HG02981 (cell line): Measurements from ENCODE around the gene FEN1.

Source experiments
- ATAC-seq: cut with Tn5 transposase; IDR thresholded peaks from one replicate; pipeline ENCODE4 v1.9.1; 2021; ENCODE audit warnings: mild to moderate bottlenecking, moderate library complexity; ENCODE audit not compliant: unreplicated experiment

The FEN1 gene

DNA sequence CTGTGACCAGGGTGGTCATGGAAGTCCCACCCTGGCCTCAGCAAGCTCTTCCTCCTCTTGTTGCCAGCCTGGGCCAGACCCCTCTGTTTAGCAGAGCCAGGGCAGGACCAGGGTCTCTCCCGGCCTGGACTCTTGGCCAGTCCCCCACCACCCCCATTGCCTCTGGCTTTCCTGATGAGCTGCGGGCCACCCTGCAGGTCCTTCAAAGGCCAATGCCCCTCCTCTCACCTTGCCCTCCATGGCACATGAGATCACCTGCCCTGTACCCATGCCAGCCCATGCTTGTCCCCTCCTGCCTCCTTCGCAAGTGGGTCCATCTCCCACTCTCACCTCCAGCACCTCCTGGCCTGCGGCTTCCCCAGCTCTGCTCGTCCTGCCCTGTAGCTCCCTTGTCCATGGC lies 45.8 kb downstream of the FEN1 start:
- ATAC-seq, result no peak

DNA sequence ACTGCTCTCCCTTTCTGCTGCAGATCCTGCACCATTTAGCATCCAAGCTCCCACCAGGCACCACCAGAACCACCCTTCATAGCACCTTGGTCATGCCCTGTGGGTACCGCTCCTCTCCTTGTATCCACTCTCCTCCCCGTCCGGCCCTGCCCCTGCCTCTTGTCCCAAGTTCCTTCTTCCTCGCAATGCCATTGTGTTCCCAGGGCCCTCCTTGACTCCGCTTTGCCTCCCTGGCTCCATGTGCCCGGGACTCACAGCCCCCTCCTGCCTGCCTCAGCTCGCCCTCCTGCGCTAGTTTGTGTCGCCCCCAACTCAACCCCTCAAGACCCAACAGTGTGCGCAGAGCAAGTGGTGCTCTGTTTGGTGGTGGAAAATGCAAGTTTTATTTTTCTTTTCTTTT lies 46.2 kb downstream of the FEN1 start:
- ATAC-seq, result no peak

DNA sequence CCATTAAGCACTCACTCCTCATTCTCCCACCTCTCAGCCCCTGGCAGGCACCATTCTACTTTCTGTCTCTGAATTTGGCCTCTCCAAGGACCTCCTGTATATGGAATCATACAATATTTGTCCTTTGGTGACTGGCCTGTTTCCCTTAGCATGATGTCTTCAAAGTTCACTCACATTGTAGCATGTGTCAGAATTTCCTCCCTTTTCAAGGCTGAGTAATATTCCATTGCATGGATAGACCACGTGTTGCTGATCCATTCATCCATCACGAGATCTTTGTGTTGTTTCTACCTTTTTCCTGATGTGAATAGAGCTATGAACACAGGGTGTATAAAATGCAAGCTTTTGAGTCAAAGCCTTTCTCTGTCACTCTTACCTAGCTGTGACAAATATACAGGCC lies 47.0 kb downstream of the FEN1 start:
- no peak for ATAC-seq

DNA sequence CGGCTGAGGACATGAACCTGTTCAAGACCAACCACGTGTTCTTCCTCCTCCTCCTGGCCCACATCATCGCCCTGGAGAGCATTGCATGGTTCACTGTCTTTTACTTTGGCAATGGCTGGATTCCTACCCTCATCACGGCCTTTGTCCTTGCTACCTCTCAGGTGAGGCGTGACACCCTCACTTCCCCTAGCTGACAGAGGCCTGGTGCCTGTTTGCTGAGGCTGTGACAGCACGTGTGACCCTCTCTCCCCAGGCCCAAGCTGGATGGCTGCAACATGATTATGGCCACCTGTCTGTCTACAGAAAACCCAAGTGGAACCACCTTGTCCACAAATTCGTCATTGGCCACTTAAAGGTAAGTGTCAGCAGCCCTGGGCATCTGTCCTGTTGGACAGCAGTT lies 47.7 kb downstream of the FEN1 start:
- ATAC-seq, result no peak

DNA sequence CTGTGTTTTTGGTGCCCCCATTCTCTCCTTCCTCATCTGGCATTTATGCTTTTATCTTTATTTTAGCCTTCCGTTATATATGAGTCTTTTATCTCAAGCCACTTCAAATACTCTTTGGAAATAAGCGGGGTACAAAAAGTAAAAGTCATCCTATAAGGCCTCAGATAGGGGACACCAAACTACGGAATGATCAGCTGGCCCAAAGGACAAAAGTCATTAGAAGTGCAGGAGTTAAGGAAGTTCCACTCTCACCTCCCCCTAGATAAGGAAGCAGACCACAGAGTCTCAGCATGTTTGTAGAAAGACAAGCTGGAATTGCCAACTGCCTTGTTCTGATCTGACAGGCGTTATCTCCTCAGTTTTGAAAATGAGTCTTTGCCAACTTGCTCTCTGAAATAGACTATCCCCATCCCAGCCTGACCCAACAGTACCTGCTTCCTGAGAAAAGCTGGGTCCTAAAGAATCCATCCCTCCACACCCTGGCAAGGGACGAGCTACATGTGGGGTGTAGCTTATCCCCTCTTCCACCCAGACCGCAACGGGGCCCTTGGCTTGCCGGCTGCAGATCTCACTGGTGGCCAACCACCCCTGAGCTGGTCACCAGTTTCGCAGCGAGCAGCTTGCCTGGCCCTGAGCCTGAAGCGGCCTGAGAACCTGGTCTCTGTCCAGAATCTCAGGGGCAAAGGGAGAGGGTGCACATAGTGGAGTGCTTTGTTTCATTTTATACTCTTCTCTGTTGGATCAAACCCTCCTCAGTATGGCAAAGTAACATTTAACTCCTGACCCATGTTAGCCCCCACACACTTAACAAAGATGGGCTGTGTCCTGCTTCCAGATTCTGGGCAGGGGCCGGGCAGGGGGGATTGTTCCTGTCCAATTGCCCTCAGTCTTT lies 49.2 kb downstream of the FEN1 start:
- ATAC-seq, result no peak

DNA sequence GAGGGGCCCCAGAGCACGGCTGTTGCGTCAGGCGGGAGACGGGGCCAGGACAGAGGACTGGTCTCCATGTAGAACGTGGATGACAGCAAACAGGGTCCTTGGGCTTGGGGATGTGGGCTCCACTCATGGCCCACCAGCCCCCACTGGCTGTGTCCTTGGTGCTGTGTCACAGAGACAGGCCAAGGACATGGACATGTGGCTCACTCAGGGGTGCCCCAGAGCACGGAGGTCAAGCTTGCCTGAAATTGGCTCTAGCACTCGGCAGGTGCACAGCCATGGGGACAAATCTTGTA lies 49.8 kb downstream of the FEN1 start:
- no peak for ATAC-seq

- ATAC-seq, result no peak
These were observed 52.3 kb downstream of the FEN1 start for GRCh38 chr11:61844909-61845565.

GRCh38 chr11:61846362-61847020 lies 53.8 kb downstream of the FEN1 start:
- no peak for ATAC-seq
